Loucy (cell line): ENCODE results near the gene ATP13A3.

ENCODE experiments used
- CTCF ChIP-seq: fragments of 200-600 bp; sonication (generic); conservative IDR thresholded peaks from 2 replicates; pipeline ENCODE4 v1.5.1; 2014; ENCODE audit warnings: mild to moderate bottlenecking, antibody characterized with exemption, low read length
- EZH2phosphoT487 ChIP-seq: fragments of 200-600 bp; IDR thresholded peaks from 2 replicates; pipeline ENCODE4 v1.6.1; 2018; ENCODE audit warnings: antibody characterized with exemption, mild to moderate bottlenecking, moderate library complexity, borderline replicate concordance

GRCh38 chr3:194449913-194450312 is 36.9 kb downstream of the ATP13A3 start:
- TF ChIP-seq CTCF (no peak), EZH2phosphoT487 (no peak)
